ENCODE data around the gene ZSCAN29.
"Not testable (repeated sequence)": the region's sequence is repeated elsewhere in the genome, so short reads cannot be mapped to it uniquely, and the experiment has no call there.

ZSCAN29 gene

GRCh38 chr15:43370975-43371974, at the start of gene ZSCAN29, which contains the start of gene TUBGCP4:
Gene ZSCAN29 (minus strand): TSS chr15:43371043. CDS start chr15:43369913, 1,130 bp downstream.
Gene TUBGCP4 (plus strand): TSS chr15:43371101. CDS start chr15:43371355, 254 bp downstream.
- peak; percentile 92 for ATAC-seq
- peak; percentile 84 to 85 for DNase-seq
- Mint-ChIP-seq H3K4me1 (peaks cover 71% of the 10 kb centered on the region), H3K9me3 (peaks cover 11 to 20% of the 10 kb centered on the region in 2 donors), H3K27ac (peak within 1 kb of the TSS; percentile 95), H3K4me3 (peak within 1 kb of the TSS; percentile 88 to 99), H3K27me3 (no peaks in the 10 kb centered on the region)

- no peak overlapping the region for H3K4me3 Mint-ChIP-seq
- peak overlapping the region in 1 of 2 donors; percentile 15 for H3K27ac Mint-ChIP-seq
- H3K4me1 Mint-ChIP-seq: peaks cover 15% of the 10 kb centered on the region
- no peaks in the 10 kb centered on the region for H3K9me3 Mint-ChIP-seq
- H3K27me3 Mint-ChIP-seq: no peaks in the 10 kb centered on the region
- ATAC-seq: no peak
- DNase-seq: no peak
These were observed 49.6 kb upstream of the ZSCAN29 start for GRCh38 chr15:43420435-43420834.

GRCh38 chr15:43414196-43414595, 43.4 kb upstream of the ZSCAN29 start:
- DNase-seq: no peak
- no peaks in the 10 kb centered on the region for H3K27me3 Mint-ChIP-seq
- H3K9me3 Mint-ChIP-seq: no peaks in the 10 kb centered on the region
- ATAC-seq: no peak
- H3K4me3 Mint-ChIP-seq: no peak overlapping the region
- H3K27ac Mint-ChIP-seq: peak overlapping the region in 1 of 2 donors; percentile 68
- H3K4me1 Mint-ChIP-seq: no peaks in the 10 kb centered on the region

- DNase-seq (no peak), ATAC-seq (no peak)
- H3K4me3 Mint-ChIP-seq: no peak overlapping the region
- H3K9me3 Mint-ChIP-seq: no peaks in the 10 kb centered on the region
- H3K27ac Mint-ChIP-seq: peak overlapping the region in 1 of 2 donors; percentile 42
- H3K27me3 Mint-ChIP-seq: no peaks in the 10 kb centered on the region
- H3K4me1 Mint-ChIP-seq: no peaks in the 10 kb centered on the region
These were observed 41.3 kb upstream of the ZSCAN29 start for GRCh38 chr15:43412096-43412495.

GRCh38 chr15:43410572-43411214, 39.9 kb upstream of the ZSCAN29 start:
- Mint-ChIP-seq H3K4me1 (no peaks in the 10 kb centered on the region), H3K27ac (peak overlapping the region in 1 of 2 donors; percentile 36), H3K9me3 (no peaks in the 10 kb centered on the region), H3K4me3 (no peak overlapping the region), H3K27me3 (no peaks in the 10 kb centered on the region)
- DNase-seq (no peak), ATAC-seq (no peak)

- Mint-ChIP-seq H3K4me3 (no peak overlapping the region), H3K27me3 (no peaks in the 10 kb centered on the region), H3K9me3 (no peaks in the 10 kb centered on the region), H3K4me1 (no peaks in the 10 kb centered on the region), H3K27ac (peak overlapping the region in 1 of 2 donors; percentile 20)
- no peak for DNase-seq
- ATAC-seq: no peak
These were observed 37.9 kb upstream of the ZSCAN29 start for GRCh38 chr15:43408789-43409188.

GRCh38 chr15:43406808-43407207, 36.0 kb upstream of the ZSCAN29 start:
- Mint-ChIP-seq H3K9me3 (no peaks in the 10 kb centered on the region), H3K4me1 (no peaks in the 10 kb centered on the region), H3K4me3 (no peak overlapping the region), H3K27me3 (no peaks in the 10 kb centered on the region), H3K27ac (no peak overlapping the region)
- ATAC-seq (no peak), DNase-seq (no peak)

- DNase-seq: no peak
- no peaks in the 10 kb centered on the region for H3K27me3 Mint-ChIP-seq
These were observed 35.3 kb upstream of the ZSCAN29 start for GRCh38 chr15:43406189-43406588.

GRCh38 chr15:43404130-43404529, 33.3 kb upstream of the ZSCAN29 start:
- Mint-ChIP-seq H3K27me3 (no peaks in the 10 kb centered on the region), H3K27ac (peak overlapping the region in 1 of 2 donors; percentile 69), H3K9me3 (no peaks in the 10 kb centered on the region), H3K4me3 (no peak overlapping the region), H3K4me1 (no peaks in the 10 kb centered on the region)
- DNase-seq (no peak), ATAC-seq (no peak)

More at GRCh38 chr15:43406189-43406588, 35.3 kb upstream of the ZSCAN29 start:
- peak overlapping the region in 1 of 2 donors; percentile 17 for H3K27ac Mint-ChIP-seq
- no peaks in the 10 kb centered on the region for H3K9me3 Mint-ChIP-seq
- H3K4me1 Mint-ChIP-seq: no peaks in the 10 kb centered on the region
- no peak for ATAC-seq
- no peak overlapping the region for H3K4me3 Mint-ChIP-seq

- H3K9me3 Mint-ChIP-seq: no peaks in the 10 kb centered on the region
- H3K4me1 Mint-ChIP-seq: no peaks in the 10 kb centered on the region
- no peaks in the 10 kb centered on the region for H3K27me3 Mint-ChIP-seq
- H3K4me3 Mint-ChIP-seq: no peak overlapping the region
- DNase-seq (no peak), ATAC-seq (no peak)
- H3K27ac Mint-ChIP-seq: peak overlapping the region; percentile 10 to 36
These were observed 32.8 kb upstream of the ZSCAN29 start for GRCh38 chr15:43403616-43404015.

GRCh38 chr15:43402255-43402654, 31.4 kb upstream of the ZSCAN29 start:
- Mint-ChIP-seq H3K4me3 (no peak overlapping the region), H3K4me1 (no peaks in the 10 kb centered on the region), H3K9me3 (no peaks in the 10 kb centered on the region), H3K27ac (no peak overlapping the region), H3K27me3 (no peaks in the 10 kb centered on the region)
- no peak for DNase-seq
- no peak for ATAC-seq

GRCh38 chr15:43393592-43393991, 22.7 kb upstream of the ZSCAN29 start:
- not testable (repeated sequence) for H3K27me3 Mint-ChIP-seq, H3K27ac Mint-ChIP-seq, DNase-seq, ATAC-seq, H3K4me1 Mint-ChIP-seq, H3K4me3 Mint-ChIP-seq, H3K9me3 Mint-ChIP-seq

- Mint-ChIP-seq H3K9me3 (no peaks in the 10 kb centered on the region), H3K27ac (peak overlapping the region; percentile 72 to 87), H3K4me1 (no peaks in the 10 kb centered on the region), H3K27me3 (no peaks in the 10 kb centered on the region), H3K4me3 (no peak overlapping the region)
- DNase-seq: no peak
- no peak for ATAC-seq
These were observed 19.9 kb upstream of the ZSCAN29 start for GRCh38 chr15:43390723-43391122.

- no peak overlapping the region for H3K27ac Mint-ChIP-seq
- H3K4me1 Mint-ChIP-seq: no peaks in the 10 kb centered on the region
- H3K9me3 Mint-ChIP-seq: no peaks in the 10 kb centered on the region
- no peak for ATAC-seq
- H3K4me3 Mint-ChIP-seq: no peak overlapping the region
- H3K27me3 Mint-ChIP-seq: no peaks in the 10 kb centered on the region
- DNase-seq: no peak
These were observed 12.2 kb upstream of the ZSCAN29 start for GRCh38 chr15:43383070-43383469.

GRCh38 chr15:43382310-43382709, 11.5 kb upstream of the ZSCAN29 start:
- H3K4me1 Mint-ChIP-seq: no peaks in the 10 kb centered on the region
- H3K4me3 Mint-ChIP-seq: no peak overlapping the region
- H3K27ac Mint-ChIP-seq: no peak overlapping the region
- no peaks in the 10 kb centered on the region for H3K27me3 Mint-ChIP-seq
- DNase-seq: no peak
- no peak for ATAC-seq
- no peaks in the 10 kb centered on the region for H3K9me3 Mint-ChIP-seq

- Mint-ChIP-seq H3K27me3 (no peaks in the 10 kb centered on the region), H3K27ac (peak overlapping the region in 1 of 2 donors; percentile 62), H3K4me3 (no peak overlapping the region), H3K9me3 (no peaks in the 10 kb centered on the region), H3K4me1 (peaks cover 17% of the 10 kb centered on the region)
- ATAC-seq (no peak), DNase-seq (no peak)
These were observed 7.8 kb upstream of the ZSCAN29 start for GRCh38 chr15:43378601-43379000.
